SKM-1 treated with dmso at 0.1 percent for 144 hours (cell line): ENCODE data around the gene YBEY.

Experiments used
- DNase-seq: peaks from one replicate; lab custom pipeline; 2025; ENCODE audit not compliant: unreplicated experiment; lab: John Stamatoyannopoulos, UW

The YBEY gene

DNA sequence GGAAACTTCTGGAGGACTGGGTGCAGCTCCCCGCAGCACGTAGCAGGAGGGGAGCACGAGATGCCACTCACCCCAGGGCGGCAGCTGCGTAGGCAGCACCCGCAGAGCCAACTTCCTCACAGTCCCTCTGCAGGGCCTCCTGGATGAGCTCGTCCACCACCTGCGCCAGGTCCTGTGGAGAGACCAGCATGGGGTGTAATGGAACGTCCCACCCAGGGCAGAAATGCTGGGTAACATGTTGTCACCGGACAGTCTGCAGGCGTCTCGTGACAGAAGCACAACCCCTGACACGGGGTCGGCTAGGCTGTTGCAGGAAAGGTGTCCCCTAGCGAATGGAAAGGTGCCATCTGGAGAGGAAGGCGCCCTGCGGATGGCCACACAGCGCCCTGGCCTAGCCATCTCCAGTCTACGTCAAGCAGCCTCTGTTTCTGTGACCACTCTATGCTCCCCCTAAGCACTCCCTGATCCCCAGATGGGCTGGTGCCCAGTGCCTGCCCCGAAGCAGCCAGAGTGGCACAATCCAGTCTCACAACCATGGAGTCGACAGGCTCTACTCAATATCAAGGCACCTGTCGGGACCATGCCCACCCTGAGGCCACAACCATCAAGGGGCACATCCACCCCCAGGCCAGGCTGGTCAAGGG, 22.0 kb upstream of the YBEY start:
- no peak for DNase-seq

DNA sequence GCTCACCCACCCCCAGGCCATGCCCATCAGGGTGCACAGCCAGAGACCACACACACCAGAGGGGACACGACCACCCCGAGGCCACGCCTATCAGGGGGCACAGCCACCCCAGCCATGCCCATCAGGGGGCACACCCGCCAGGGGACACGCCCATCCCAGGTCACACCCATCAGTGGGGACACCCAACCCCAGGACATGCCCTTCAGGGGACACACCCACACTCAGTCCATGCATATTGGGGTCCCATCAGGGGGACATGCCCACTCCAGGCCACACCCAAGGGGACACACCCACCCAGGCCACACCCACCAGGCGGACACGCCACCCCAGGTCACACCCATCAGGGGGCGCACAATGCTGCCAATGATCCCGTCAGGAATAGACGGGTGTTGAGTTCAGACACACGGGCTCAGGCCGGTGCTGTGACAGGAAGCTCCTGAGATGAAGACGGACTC, 21.4 kb upstream of the YBEY start:
- no peak for DNase-seq

DNA sequence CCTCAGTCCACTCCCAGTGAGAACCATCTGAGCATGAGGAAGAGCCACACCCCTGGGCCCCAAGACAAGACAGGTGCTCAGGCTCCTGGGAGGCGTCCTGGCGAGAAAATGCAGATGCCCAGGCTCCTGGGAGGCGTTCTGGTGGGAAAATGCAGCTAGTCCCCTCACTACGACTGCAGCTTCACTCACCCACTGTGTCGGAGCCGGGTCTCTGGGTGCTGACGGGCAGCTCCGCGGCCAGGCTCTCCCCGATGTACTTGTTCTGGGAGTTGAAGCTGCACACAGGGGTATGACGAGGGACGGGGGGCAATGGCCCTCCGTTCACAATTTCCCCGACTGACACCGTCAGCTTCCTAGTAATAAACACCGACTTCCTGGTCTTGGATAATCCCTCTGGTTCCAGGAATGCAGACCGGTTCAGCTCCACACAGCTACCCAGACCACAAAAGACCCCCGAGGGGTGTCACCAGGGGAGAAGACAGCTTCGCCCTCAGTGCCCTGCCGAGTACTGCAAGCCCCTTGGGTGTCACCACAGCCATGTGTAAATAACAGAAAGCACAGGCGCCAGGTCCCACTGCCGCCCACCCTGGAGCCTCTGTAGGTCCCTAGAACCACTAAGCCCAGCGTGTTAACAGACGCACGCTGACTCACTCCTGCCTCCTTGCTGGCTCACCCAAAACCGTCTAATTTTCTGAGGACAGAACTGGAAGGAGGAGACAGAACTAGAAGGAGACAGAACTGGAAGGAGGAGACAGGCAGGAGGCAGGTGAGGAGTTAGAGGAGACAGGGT, 20.2 kb upstream of the YBEY start:
- no peak for DNase-seq

DNA sequence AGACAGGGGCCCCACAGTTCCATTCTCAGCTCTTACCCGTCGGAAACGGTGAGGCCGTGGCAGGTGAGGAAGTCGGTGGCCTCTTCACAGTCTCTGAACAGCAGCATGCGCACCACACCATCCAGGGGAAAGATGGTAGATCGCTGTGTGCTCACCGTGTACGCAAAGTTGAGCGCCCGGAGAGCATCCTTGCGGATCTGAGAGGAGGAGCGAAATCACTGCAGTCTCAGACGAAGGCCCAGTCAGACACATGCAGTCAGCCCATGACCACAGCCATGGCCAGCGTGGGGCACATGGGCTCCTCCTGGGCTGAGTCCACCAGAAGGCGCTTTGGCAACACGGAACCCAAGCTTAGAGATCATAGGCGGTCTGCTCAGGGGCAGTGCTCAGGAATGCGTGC, 19.2 kb upstream of the YBEY start:
- DNase-seq = no peak

DNA sequence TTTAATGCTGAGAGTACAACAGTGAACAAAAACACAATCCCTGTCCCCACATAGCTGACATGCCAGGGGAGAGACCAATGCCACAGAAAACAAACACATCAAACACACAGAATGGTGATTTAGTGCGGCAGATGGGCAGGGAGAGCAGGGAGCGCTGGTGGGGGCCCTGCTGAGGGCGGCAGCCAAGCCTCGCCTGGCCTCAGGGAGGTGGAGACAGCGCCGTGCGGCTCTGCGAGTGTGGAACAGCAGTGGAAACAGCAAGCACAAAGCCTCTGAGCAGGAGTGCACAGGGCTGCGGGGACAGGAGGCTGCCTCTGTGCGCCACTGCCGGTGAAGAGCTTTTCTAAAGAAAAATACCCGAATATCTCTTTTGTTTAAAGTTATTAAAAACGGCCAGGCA, 17.8 kb upstream of the YBEY start:
- no peak for DNase-seq

DNA sequence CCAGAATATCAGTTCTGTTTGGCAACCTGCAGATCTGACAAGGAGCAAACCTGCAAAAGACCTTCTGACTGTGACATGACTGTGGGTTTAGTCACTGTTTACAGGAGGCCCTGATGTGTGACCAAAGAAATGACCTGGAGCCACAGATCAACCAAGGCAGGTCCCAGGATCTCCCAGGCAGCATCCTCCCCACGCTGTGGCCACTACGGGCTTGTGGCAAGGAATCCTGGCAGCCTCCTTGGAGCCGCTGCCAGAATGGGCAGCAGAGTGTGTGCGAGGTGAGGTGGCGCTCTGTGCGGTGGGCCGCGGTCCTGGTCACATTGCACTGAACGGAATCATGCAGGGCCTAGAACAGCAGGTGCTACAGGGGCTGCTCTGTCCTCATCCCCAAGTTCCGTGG, 16.7 kb upstream of the YBEY start:
- no peak for DNase-seq

DNA sequence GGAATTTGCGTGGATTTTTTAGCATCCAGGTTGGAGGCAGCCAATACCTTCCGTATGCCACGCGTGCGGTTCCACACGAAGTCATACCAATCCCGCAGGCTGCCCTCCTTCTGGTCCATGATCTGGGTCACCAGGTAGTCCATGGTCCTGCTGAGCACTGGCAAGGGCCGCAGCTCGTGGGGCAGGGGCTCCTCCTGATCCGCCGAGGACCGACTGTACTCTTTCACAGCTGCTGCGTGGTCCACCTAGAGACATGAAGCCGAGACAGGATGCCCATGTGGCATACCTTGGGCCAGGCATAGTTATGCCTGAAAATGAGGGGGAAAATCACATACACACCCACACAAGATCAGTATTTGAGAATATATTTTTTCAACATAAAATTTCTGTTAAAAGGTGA, 12.8 kb upstream of the YBEY start:
- DNase-seq = no peak

DNA sequence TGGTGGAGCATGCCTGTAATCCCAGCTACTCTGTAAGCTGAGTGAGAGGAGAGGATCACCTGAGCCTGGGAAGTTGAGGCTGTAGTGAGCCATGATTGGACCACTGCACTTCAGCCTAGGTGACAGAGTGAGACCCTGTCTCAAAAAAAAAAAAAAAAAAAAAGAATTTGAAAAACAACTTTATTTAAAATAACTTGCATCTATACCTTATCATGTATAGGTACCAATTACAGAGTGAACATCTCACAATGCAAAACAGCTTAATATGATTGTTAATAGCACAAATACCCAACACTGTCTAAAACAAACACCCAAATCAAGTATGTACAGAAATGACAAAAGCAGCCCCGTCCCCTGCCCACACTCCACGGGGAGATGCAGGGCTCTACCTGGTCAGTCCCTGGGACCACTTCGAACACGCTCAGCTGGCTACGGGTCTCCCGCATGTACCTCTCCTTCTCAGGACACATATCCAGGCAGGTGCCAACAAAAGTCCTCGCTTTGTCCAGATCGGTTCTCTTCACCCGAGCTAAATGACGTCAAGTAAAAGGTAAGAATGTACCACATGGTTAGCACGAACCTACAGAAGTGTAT, 11.2 kb upstream of the YBEY start:
- DNase-seq = no peak

DNA sequence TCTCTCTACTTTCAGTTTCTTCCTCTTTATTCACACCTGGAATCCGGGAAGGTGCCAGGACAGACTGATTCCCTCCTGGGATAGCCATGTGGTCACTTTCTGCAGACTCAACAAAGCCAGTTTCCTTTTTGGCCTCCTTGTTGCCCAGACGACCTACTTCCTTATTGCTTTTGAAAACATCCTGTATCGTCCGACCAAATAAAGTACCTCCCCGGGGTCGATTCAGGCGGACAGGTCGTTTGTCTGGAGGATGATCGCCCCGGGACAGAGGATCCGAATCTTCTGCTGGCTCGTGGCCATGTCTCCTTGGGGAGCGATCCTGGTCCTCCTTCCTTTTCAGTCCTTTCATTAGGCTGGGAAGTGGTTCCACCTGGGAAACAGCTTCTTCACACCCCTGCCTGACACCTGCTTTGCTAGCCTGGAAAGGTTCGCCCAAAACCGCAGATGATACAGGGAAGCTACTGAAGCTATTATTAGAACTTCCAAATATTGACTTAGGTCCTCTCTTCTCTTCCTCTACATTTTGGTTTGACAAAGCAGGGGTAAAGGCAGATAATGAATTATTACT, 2.0 kb upstream of the YBEY start:
- no peak for DNase-seq

DNA sequence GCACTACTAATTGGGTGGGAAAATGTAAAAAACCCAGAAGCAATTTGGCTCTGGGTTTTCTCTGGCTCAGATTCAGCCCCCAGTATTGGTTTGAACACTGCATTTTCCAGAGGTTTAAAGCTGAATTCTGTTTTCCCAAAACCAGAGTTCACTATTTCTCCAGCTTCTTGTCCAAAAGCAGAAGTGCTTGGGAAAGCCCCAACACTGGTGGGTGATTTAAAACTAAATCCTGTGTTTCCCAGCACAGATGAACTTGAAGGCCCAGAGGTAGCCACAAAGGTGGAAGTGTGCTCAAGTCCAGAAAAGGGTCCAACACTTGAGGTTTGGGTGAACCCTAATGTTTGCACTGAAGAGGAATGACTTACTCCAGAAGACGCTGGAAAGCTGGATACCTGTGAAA, 1.4 kb upstream of the YBEY start:
- no peak for DNase-seq

DNA sequence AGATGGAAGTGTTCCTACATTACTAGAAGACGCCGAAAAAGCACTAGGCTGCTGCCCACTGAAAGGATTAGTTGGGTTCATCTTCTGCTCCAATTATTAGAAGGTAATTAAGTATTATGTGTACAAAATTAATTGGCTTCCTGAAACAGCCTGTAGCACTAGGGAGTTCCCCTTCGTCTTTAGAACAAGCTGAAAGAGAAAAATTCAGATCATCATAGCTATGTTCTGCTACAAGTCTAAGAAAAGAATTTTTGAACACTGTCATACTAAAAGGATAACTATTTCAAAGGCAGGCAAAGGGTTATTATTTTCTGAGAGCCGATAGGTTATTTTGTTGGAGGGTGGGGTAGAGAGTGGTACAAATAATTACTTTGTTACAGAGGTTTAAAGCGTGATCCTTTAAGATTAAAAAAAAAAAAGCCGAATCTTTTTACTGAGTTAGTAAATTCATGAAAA, 908 bp upstream of the YBEY start, which contains the start of gene MCM3AP:
Gene MCM3AP (minus strand): TSS at position 406 of the 456 bp plus-strand sequence. CDS start 325 bp downstream, at position 81.
- no peak for DNase-seq

DNA sequence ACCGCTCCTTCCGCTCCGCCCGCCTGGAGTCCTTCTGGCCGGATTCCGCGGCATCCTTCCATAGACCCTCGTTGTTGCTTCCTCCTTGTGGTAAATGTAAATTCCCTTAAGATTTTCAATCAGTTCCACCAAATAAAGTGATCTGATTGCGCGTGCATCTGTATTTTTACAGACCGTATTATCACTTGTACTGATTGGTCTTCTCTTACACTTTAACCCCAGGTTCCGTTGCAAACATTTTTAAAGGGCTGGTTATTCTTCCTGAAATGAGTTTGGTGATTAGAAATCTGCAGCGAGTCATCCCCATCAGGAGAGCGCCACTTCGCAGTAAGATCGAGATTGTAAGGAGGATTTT, 483 bp downstream of the YBEY start:
- no peak for DNase-seq

DNA sequence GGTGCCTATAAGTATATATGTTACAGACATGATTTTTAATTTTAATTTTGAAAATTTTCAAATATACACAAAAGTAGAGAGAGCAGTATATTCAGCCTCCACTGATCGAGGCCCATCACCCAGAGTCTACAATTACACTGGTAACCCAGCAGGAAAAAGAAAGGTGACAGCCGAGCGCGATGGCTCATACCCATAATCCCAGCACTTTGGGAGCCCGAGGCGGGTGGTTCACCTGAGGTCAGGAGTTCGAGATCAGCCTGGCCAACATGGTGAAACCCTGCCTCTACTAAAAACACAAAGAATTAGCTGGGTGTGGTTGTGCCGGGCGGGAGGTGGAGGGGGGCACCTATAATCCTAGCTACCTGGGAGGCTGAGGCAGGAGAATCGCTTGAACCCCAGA, 1.4 kb downstream of the YBEY start:
- no peak for DNase-seq

DNA sequence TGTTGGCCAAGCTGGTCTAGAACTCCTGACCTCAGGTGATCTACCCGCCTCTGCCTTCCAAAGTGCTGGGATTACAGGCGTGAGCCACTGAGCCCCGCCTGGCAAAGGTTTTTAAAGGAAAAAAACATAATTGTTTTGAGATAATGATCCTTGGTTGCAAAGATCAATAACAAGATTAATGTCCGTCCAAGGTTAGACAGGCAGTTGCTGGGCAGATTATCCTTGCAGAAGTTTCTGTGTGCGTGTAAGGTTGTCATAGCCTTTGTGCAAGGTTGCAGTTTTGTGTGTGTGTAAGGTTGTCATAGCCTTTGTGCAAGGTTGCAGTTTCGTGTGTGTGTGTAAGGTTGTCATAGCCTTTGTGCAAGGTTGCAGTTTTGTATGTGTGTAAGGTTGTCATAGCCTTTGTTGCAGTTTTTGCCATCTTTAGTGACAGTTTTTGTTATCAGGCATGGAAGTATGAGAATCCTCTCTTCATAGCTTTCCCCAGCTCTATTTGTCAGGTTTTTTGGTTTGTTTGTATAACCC, 3.6 kb downstream of the YBEY start:
- DNase-seq = no peak

DNA sequence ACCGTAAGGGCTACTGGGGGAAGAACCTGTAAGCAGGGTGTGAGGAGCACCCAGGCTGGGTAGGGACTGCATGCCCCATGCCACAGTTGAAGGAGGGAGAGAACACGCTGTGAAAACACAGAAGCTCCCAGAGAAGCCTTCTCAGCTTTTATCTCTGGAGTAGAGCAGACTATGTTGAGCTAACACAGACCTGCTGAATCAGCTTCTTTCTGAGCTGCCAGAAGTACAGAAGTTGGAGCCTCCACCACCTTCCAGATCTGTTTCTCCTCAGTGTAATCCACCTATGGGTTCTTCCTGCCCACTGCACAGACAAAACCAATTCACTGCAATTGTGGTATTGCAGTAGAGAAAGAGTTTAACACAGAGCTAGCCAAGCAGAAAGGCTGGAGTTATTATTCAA, 5.4 kb downstream of the YBEY start:
- no peak for DNase-seq

DNA sequence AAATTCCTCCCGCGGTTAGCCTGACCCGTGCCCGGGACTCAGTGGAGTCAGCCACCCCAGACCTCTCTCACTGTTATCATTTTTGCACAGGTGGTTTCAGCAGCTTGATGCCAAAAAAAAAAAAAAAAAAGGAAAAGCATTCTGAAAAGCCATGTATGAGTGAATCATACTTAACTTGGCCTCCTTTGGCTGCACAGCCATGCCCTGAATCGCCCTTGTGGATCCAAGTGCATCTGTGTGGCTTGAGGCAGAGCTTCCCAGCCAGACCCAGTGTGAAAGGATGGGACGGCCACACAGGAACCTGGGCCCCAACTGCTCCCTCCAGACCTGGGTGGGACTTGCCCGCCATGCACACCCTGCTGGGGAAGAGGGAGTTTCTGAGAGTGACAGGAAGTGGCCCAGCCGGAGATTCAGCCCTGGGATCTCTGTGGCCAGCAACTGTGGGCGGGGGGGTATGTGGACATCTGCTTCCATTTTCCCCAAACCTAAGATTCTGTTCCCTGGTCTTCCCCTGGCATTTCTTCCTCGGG, 8.6 kb downstream of the YBEY start:
- peak; percentile 3 for DNase-seq

DNA sequence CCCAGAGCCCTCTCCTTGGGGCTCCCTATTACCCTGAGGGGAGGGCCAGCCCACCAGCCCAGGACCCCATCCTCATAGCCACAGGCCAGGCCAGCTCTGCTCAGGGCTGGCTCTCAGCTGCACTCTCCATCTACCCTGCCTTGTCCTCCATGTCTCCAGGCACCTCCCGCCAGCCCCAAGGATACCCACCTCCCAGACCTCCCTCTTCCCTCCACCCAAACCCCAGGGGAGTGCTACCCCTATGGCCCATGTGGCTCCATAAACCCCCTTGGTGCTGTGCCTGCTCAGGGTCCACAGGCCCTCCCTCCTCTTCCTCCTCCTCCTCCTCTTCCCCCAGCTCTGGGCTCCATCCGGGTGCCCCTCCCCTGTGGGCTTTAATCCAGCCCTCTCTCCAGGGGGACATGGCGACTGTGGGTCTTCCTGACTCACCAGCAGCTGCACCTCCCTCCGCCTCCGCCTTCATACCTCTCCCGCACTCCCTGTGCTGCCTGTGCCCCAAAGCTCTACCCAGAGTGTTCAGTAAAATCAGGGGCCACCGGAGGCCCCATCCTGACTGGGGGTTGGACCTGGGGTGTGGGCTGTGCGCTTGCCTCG, 9.1 kb downstream of the YBEY start:
- no peak for DNase-seq

DNA sequence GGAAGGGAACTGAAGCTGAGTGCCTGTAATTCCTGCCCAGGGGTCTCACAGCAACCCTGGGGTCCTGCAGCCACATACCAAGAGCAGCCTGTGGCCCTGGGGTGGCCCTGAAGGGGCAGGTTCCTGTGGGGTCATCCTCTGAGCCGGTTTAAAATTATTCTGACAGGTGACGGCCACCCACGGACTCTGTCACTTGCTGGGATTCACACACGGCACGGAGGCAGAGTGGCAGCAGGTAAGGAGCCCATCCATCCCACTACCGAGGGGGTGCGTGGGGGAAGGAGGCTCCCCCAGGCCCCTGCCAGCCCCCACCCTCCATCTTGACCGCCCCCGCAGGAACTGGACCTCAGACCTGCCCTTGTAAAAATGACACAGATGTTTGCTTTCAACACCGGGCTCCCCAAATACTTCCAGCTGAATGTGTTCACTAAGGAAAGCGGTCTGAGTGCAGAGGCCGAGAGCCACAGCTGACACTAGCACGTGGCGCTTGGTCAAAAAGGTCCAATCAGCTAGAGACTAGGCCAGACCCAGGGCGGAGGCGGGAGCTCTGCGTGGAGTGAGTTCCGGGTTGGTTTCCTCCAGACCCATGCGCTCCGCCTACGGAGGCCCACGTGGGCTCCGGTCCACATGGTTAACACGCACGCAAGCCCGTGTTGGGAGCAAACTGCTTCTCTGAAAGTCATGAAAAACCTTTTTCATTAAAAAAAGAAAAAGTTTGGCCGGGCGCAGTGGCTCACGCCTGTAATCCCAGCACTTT, 10.0 kb downstream of the YBEY start:
- DNase-seq = no peak

DNA sequence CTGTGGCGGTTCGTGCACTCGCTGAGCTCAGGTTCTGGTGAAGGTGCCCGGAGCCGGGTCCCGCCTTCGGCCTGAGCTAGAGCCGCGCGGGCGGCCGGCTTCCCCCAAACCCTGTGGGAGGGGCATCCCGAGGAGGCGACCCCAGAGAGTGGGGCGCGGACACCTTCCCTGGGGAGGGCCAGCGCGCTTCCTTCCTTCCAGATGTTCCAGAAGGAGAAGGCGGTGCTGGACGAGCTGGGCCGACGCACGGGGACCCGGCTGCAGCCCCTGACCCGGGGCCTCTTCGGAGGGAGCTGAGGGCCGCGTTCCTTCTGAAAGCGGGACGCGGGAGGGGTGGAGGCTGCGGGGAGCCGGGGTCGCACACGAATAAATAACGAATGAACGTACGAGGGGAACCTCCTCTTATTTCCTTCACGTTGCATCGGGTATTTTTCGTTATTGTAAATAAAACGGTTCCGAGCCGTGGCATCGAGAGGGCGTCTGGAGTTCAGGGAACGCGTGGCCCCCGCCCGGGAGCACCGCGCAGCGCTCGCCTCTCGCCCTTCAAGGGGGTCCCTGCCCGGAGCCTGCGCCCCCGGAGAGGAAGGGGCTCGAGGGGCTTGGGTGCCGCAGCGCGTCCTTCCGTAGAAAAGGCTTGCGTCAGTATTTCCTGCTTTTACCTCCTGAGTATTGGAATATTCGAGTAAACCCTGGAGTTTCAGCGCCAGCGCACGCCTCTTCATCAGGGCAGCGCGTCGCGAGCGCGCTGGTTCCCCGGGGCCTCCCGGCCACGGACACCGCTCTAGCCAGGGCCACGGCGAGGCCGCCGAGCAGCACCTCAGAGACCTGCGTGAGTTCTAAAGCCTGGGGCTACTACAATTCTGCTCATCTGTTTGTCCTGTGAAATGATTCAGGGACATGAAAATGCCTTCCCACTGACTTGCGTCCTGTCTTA, 11.5 kb downstream of the YBEY start:
- DNase-seq = no peak
